ENCODE measurements around the gene MAPRE2. TPM values are rescaled to one million over a fixed set of nuclear protein-coding genes. Genes with fewer than 3 reads are reported as not detected.
"Not testable (repeated sequence)": the region's sequence is repeated elsewhere in the genome, so short reads cannot be mapped to it uniquely, and the experiment has no call there.

The MAPRE2 gene
- total RNA-seq, 1 donor from 2014 or later: 73.0 TPM

- Mint-ChIP-seq H3K27ac (ENCODE audit: unreplicated experiment) (no peak overlapping the region), H3K27me3 (ENCODE audit: unreplicated experiment) (peaks cover 5% of the 10 kb centered on the region), H3K9me3 (ENCODE audit: unreplicated experiment) (no peaks in the 10 kb centered on the region), H3K36me3 (ENCODE audit: low read depth, unreplicated experiment) (peaks cover 28% of the 10 kb centered on the region), H3K4me1 (ENCODE audit: unreplicated experiment) (peaks cover 8% of the 10 kb centered on the region), H3K4me3 (ENCODE audit: unreplicated experiment) (no peak overlapping the region)
- DNase-seq (ENCODE audit: low spot score): no peak
- TF ChIP-seq, protein P1, sequence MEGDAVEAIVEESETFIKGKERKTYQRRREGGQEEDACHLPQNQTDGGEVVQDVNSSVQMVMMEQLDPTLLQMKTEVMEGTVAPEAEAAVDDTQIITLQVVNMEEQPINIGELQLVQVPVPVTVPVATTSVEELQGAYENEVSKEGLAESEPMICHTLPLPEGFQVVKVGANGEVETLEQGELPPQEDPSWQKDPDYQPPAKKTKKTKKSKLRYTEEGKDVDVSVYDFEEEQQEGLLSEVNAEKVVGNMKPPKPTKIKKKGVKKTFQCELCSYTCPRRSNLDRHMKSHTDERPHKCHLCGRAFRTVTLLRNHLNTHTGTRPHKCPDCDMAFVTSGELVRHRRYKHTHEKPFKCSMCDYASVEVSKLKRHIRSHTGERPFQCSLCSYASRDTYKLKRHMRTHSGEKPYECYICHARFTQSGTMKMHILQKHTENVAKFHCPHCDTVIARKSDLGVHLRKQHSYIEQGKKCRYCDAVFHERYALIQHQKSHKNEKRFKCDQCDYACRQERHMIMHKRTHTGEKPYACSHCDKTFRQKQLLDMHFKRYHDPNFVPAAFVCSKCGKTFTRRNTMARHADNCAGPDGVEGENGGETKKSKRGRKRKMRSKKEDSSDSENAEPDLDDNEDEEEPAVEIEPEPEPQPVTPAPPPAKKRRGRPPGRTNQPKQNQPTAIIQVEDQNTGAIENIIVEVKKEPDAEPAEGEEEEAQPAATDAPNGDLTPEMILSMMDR (IDR thresholded peaks at IDR 0.05; ENCODE audit: unreplicated experiment): no peak
Observed at GRCh38 chr18:35141567-35142274, 100.5 kb downstream of the MAPRE2 start.

DNA sequence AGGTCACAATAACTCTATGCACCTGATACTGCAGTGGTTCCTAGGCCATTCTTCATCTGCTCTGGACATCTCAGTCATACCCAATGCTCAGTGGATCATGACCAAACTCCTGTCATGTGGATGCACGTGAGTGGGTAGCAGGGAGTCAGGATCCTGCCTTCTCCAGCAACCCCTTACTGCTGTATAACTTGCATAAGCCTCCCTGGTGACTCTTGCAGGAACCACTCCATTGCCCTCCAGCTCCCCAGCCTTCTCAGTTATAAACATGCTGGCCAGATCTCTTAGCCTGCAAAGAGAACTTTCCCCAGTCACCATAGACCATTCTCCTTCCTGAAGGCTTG, 101.0 kb downstream of the MAPRE2 start:
- Mint-ChIP-seq H3K36me3 (ENCODE audit: low read depth, unreplicated experiment) (peaks cover 28% of the 10 kb centered on the region), H3K4me1 (ENCODE audit: unreplicated experiment) (peaks cover 8% of the 10 kb centered on the region), H3K27me3 (ENCODE audit: unreplicated experiment) (peaks cover 5% of the 10 kb centered on the region), H3K4me3 (ENCODE audit: unreplicated experiment) (no peak overlapping the region), H3K27ac (ENCODE audit: unreplicated experiment) (no peak overlapping the region), H3K9me3 (ENCODE audit: unreplicated experiment) (no peaks in the 10 kb centered on the region)
- no peak for DNase-seq (ENCODE audit: low spot score)
- TF ChIP-seq, protein P1 (IDR thresholded peaks at IDR 0.05; ENCODE audit: unreplicated experiment): no peak

DNA sequence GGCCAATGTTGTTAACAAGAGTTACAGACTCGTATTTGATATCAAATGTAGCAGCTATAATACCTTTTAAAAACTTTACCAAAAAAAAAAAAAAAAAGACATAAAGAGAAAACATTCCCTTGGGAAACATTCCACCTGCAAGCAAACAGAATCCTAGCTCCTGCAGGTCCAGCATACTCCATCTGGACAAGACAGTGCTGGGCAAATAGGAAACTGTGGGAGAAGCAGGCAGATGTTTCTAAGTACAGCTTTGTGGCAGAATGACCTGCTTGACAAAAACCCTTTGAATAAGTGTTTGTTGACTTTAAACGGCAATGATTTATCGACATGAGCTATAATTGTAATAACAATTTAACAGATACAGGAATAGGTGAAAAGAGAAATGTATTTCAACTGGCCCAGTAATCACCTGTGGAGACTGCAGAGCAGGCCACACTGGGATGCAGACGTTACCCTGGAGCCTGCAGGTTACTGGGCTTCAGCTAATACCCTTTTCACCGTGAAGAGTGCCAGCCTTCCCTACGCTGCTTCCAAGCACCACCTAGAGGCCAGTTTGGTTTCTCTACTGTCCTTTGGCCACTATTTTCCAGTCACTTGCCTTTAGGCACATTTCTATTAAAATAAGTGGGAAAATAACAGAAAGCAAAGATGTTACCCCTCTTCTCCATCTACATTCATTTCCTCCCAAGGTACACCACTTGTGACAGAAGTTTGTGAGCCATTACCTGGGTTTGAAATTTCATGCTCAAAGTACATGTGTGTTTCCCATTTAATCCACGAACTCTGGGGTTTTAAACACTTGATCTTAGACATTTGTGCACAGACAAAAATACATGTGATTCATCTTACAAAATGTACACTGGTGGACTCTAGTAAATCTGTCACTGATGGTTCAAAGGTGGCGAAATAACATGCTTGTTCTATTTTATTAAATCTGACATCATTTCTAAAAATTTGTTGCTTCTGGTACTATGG, 102.7 kb downstream of the MAPRE2 start:
- TF ChIP-seq, protein P1 (IDR thresholded peaks at IDR 0.05; ENCODE audit: unreplicated experiment): peak; percentile 35
- peaks cover 21% of the 10 kb centered on the region for H3K36me3 Mint-ChIP-seq (ENCODE audit: low read depth, unreplicated experiment)
- no peak overlapping the region for H3K4me3 Mint-ChIP-seq (ENCODE audit: unreplicated experiment)
- peak; percentile 55 for DNase-seq (ENCODE audit: low spot score)
- no peak overlapping the region for H3K27ac Mint-ChIP-seq (ENCODE audit: unreplicated experiment)
- H3K9me3 Mint-ChIP-seq (ENCODE audit: unreplicated experiment): peaks cover 4% of the 10 kb centered on the region
- H3K27me3 Mint-ChIP-seq (ENCODE audit: unreplicated experiment): peaks cover 1% of the 10 kb centered on the region
- peaks cover 7% of the 10 kb centered on the region for H3K4me1 Mint-ChIP-seq (ENCODE audit: unreplicated experiment)

- Mint-ChIP-seq H3K9me3 (ENCODE audit: unreplicated experiment) (peaks cover 9% of the 10 kb centered on the region), H3K27ac (ENCODE audit: unreplicated experiment) (no peak overlapping the region), H3K27me3 (ENCODE audit: unreplicated experiment) (peaks cover 1% of the 10 kb centered on the region), H3K4me3 (ENCODE audit: unreplicated experiment) (no peak overlapping the region), H3K36me3 (ENCODE audit: low read depth, unreplicated experiment) (peaks cover 22% of the 10 kb centered on the region), H3K4me1 (ENCODE audit: unreplicated experiment) (peaks cover 7% of the 10 kb centered on the region)
- TF ChIP-seq, protein P1 (IDR thresholded peaks at IDR 0.05; ENCODE audit: unreplicated experiment): no peak
- DNase-seq (ENCODE audit: low spot score): no peak
Observed at GRCh38 chr18:35144698-35145097, 103.5 kb downstream of the MAPRE2 start.

DNA sequence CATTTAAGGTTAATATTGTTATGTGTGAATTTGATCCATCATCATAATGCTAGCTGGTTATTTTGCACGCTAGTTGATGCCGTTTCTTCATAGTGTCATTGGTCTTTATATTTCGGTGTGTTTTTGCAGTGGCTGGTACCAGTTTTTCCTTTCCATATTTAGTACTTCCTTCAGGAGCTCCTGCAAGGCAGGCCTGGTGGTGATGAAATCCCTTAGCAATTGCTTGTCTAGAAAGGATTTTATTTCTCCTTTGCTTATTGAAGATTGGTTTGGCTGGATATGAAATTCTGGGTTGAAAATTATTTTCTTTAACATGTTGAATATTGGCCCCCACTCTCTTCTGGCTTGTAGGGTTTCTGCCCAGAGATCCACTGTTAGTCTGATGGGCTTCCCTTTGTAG, 109.0 kb downstream of the MAPRE2 start:
- not testable (repeated sequence) for DNase-seq (ENCODE audit: low spot score); H3K9me3 Mint-ChIP-seq (ENCODE audit: unreplicated experiment); H3K27ac Mint-ChIP-seq (ENCODE audit: unreplicated experiment); H3K4me1 Mint-ChIP-seq (ENCODE audit: unreplicated experiment); H3K4me3 Mint-ChIP-seq (ENCODE audit: unreplicated experiment); H3K36me3 Mint-ChIP-seq (ENCODE audit: low read depth, unreplicated experiment); H3K27me3 Mint-ChIP-seq (ENCODE audit: unreplicated experiment)
